8988T (cell line): ENCODE results near the gene AIF1L.

ENCODE experiments used
- DNase-seq: peaks from one replicate; pipeline ENCODE4 v3.0.0; 2011

Gene AIF1L

GRCh38 chr9:131078427-131079366 is 17.6 kb upstream of the AIF1L start:
- DNase-seq, result no peak

GRCh38 chr9:131080589-131080988 is 15.7 kb upstream of the AIF1L start:
- no peak for DNase-seq

GRCh38 chr9:131081868-131082267 is 14.5 kb upstream of the AIF1L start:
- DNase-seq, result no peak

GRCh38 chr9:131082774-131083512 is 13.4 kb upstream of the AIF1L start:
- no peak for DNase-seq

DNA sequence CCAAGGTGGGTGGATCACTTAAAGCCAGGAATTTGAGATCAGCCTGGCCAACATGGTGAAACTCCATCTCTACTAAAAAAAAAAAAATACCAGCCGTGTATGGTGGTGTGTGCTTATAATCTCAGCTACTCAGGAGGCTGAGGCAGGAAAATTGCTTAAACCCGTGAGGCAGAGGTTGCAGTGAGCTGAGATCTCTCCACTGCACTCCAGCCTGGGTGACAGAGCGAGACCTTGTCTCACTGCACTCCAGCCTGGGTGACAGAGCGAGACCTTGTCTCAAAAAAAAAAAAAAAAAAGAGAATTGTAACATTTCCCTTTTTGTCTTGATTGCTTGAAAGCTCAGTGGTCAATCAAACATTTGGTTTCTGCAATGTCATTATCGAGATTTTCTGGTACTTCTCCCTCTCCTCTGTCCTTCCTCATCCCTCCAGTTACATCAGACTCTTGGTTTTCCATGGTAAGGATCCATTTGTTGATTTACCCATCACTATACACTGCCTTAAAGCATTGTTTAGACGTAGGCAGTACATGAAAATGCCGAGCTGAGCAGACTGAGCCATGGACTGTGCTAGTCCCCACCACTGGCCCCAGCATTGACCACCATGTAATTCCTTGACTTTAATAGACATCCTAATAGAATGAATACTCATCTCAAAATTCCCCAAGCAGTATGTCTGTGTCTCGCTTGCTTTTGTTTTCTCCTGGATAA is 11.5 kb upstream of the AIF1L start:
- DNase-seq, result no peak

DNA sequence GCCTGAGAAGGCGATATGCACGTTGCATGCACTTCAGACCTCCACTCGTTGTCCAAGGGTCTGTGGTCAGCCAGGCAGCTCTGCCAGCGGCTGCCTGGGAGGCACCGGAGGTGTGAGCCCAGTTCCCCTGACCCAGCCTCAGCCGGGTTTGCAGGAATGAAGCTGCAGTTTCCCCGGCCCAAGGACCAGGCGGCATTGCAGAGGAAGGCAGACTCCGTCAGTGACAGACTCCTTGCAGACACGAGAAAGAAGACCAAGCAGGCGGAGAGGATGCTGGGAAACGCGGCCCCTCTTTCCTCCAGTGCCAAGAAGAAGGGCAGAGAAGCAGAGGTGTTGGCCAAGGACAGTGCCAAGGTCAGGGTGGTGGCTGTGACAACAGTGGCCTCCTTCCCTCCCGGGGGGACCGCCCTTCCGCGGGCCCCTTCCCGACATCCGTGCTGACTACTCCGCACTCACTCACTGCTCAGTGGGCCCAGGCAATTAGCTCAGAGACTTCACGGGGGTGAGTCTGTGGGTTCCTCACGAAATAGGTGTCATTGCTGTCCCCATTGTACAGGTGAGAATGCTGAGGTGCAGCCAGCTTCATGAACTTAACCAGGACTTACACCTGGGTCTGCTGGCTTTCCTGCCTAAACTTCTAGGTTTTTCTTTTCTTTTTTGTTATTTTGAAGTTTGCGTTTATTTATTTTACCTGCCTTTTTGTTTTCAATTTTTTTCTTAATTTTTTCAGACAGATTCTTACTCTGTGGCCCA is 10.8 kb upstream of the AIF1L start:
- no peak for DNase-seq

GRCh38 chr9:131087354-131087893 is 8.9 kb upstream of the AIF1L start:
- no peak for DNase-seq

- DNase-seq, result no peak
Measured at GRCh38 chr9:131090025-131090787, 6.1 kb upstream of the AIF1L start.

GRCh38 chr9:131091352-131091992 is 4.9 kb upstream of the AIF1L start:
- no peak for DNase-seq

DNA sequence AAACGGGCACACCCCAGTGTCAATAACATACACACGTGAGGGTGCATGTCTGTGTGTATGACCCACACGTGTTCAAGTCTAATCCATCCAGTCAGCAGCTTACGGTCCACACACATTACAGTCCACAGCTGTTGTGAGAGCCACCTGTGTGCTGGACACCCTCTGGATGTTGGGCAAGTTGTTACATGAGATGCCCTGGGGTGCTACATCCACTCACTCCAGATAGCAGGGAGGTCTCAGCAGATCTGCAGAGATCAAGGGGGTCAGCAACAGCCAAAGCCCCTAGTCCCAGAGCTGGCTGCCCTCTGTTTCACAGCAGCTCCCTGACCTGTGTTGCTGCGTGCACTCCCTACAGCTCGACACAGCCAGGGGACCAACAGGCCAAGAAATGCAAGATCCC is 4.3 kb upstream of the AIF1L start:
- no peak for DNase-seq

DNA sequence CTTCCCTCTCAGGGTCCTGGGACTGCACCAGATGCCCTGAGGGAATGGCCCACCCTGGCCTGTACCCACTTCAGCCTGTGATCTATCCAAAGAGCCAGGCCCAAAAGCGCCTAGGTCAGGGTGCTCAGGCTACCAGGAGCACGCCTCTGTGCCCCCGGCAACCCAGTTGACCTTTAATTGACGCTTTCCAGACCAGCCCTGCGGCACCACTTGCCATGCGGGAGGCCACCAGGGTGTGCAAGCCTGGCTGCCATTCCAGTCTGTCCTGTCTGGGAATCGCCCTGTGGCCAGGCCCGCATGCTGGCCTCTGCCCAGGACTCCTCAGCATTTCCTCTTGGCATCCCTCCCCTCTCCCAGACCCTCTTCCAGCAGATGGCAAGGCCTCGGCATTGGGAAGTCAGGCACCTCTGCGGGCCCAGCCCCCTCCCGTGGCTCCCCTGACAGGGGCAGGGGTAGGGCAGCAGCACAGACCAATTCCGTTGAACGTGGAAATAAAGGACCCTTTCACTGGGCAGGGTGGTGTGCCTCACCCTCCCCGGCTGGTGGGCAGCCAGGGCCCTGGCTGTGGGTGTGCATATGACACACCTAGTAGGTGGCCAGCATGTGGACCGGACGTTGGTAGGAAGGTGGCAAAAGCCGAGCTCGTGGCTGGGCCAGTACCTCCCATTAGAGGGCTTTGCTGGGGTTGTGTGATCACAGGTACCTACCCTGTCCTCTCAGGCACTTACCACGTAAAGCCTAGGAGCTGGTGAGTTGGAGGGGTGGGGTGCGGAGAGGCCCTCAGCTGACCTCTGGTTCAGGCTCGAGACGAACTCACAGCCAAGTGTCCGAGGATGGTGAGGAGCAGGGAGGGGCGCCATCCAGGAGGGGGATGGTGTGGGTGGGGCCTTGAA is 3.5 kb upstream of the AIF1L start:
- DNase-seq, result no peak

DNA sequence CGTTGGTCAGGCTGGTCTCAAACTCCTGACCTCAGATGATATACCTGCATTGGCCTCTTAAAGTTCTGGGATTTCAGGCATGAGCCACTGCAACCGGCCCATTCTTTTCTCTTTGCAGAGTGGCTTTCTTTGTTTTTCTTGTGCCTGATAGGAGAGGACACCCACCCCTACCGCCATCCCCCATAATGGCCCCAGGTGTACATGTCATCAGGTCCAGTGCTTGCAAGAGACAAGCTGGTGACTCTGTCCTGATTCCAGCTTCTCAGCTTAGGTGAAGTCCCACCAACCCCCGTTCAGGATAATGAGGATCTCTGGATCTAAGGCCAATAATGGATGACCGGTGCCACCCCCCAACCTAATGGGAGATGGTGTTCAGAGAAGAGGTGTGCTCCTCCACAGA is 2.3 kb upstream of the AIF1L start:
- no peak for DNase-seq

DNA sequence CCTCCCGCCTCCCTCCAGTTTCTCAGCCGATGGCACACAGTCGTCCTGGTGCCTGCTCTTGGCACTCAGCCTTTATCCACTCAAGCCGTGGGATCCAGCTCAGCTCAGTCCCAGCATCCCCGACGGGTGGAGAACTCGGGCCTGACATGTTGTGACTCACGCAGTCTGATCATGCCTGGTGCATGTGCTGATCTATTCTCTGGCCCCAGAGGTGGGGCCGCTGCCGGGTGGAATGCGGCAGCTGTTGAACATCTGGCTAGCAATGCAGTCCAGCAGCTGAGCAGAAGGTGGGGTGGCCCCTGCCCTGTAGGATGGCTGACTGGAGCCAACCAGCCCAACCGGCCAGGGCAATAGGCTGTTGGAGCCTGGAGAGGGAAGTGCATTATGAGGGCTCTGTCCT is 1.7 kb upstream of the AIF1L start:
- no peak for DNase-seq

- DNase-seq, result no peak
Measured at GRCh38 chr9:131095666-131096268, 564 bp upstream of the AIF1L start.

GRCh38 chr9:131097126-131097947 is 1.0 kb downstream of the AIF1L start:
- DNase-seq, result no peak

DNA sequence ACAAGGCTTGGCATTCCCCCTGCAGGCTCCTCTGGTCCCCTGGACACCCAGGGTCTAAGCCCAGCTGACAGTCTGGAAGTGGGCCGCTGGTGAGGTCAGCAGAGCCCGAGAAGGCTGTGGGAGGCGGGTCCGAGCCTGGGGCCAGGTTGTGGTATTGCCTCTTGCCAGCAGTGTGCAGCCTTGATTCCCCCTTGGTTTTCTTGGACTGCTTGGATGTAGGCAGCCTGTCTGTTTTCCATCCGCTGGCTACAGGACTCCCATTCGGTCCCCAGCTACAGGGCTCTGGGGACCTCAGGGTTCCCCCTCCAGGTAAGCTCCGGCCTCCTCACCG is 1.6 kb downstream of the AIF1L start:
- DNase-seq, result no peak

DNA sequence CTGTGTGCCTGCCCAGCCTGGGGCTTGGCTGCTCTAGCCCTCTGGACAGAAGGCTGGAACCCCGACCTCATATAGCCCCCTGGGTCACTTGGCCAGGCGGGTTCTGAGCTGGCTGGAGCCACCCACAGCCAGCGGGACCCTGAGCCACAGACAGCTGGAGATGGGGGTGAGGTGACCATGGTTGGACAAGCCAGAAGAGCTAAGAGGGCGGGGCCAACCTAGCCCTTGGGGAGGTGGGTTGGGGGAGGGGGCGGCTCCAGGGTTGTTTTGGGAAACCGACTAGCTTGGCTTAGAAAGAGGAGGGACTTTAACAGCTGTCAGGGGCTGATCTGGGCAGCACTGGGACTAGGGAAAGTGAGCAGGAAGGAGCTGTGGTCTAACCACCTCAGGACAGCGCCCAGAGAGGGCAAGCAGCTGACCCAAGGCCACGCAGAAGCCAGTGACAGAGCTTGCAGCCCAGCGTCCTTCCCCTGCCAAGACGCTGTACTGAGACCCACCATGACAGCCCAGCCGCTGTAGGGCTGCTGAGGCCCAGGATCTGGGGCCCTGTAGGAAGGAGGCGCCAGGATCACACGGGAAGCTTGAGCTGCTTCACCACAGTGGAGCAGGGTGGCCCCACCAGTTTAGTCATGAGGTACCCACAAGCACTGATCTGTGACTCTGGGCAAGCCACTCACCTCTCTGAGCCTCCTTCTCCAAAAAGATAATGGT is 2.2 kb downstream of the AIF1L start:
- no peak for DNase-seq

DNA sequence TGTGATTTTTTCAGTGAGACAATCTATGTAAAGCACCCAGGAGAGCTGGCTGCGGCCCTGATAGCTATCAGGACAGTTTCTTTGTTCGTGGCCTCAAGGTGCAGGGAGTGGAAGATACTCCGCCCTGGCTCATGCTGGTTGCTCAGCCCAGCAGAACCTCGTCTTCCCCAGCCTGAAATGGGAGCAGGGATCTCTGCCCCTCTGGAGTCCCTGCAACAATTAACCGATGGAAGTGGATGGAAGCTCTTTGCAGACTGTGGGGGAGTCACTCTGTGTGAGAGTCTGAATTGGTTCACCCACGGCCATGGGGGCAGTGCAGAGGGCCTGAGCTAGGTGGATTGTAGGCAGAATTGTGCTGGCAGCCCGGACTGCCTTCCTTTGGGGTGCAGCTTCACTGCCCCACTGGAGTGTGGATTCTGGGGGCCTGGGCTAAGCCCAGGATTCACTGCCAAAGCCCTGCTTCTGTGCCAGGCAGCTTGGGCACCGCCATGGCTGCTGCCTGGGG is 2.8 kb downstream of the AIF1L start:
- DNase-seq, result no peak
